ENCODE measurements around the gene FRMD4A.

The FRMD4A gene

DNA sequence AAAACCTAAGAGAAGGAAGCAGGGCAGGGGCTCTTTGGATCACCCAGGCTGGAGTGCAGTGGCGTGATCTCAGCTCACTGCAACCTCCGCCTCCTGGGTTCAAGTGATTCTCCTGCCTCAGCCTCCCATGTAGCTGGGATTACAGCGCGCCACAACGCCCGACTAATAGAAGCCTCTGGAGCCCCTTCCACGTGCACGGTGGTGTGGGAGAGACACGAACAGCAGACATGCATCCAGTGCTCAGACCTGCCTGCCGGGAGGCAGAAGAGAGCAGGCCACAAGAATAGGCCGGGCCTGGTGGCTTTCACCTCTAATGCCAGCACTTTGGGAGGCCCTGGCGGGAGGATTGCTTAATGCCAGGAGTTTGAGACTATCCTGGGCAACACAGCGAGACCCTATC lies 647.7 kb downstream of the FRMD4A start:
- H3K4me1 ChIP-seq (ENCODE audit: insufficient read depth, low read length), result no peaks in the 10 kb centered on the region
- peaks cover 6% of the 10 kb centered on the region; the same call in 1 of the 2 replicates for H3K79me2 ChIP-seq (ENCODE audit: insufficient read depth, low read length)
- H3K36me3 ChIP-seq (ENCODE audit: insufficient read depth, low read length), result peaks cover 71% of the 10 kb centered on the region
- H3K27ac ChIP-seq (ENCODE audit: low read length), result no peak overlapping the region
- DNase-seq (no peak), ATAC-seq (ENCODE audit: insufficient read depth, low read depth) (no peak)
- no peak overlapping the region for H2AFZ ChIP-seq (ENCODE audit: low read depth, low read length)
- no peak overlapping the region for H3K4me2 ChIP-seq (ENCODE audit: insufficient read depth, low read length)
- TF ChIP-seq, protein P1, sequence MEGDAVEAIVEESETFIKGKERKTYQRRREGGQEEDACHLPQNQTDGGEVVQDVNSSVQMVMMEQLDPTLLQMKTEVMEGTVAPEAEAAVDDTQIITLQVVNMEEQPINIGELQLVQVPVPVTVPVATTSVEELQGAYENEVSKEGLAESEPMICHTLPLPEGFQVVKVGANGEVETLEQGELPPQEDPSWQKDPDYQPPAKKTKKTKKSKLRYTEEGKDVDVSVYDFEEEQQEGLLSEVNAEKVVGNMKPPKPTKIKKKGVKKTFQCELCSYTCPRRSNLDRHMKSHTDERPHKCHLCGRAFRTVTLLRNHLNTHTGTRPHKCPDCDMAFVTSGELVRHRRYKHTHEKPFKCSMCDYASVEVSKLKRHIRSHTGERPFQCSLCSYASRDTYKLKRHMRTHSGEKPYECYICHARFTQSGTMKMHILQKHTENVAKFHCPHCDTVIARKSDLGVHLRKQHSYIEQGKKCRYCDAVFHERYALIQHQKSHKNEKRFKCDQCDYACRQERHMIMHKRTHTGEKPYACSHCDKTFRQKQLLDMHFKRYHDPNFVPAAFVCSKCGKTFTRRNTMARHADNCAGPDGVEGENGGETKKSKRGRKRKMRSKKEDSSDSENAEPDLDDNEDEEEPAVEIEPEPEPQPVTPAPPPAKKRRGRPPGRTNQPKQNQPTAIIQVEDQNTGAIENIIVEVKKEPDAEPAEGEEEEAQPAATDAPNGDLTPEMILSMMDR (IDR thresholded peaks at IDR 0.05; ENCODE audit: borderline replicate concordance, extremely low read depth, low read length, poor library complexity, severe bottlenecking), result no peak
- no peak for TF ChIP-seq EZH2 (IDR thresholded peaks at IDR 0.05; ENCODE audit: borderline replicate concordance, low read depth, low read length, severe bottlenecking)
- H3K4me3 ChIP-seq (ENCODE audit: low read depth in 1 of 2, low read length in 2 of 2), result no peak overlapping the region
- 0 out of 2 replicates have a peak, but pooled peaks cover 8% of the 10 kb centered on the region for H4K20me1 ChIP-seq (ENCODE audit: insufficient read depth, low read length)
- no peaks in the 10 kb centered on the region for H3K27me3 ChIP-seq (ENCODE audit: insufficient read depth, low read length, poor library complexity)
- H3K9ac ChIP-seq (ENCODE audit: low read depth, low read length), result no peak overlapping the region
- H3K9me3 ChIP-seq (ENCODE audit: insufficient read depth, low read length, severe bottlenecking), result no peaks in the 10 kb centered on the region

DNA sequence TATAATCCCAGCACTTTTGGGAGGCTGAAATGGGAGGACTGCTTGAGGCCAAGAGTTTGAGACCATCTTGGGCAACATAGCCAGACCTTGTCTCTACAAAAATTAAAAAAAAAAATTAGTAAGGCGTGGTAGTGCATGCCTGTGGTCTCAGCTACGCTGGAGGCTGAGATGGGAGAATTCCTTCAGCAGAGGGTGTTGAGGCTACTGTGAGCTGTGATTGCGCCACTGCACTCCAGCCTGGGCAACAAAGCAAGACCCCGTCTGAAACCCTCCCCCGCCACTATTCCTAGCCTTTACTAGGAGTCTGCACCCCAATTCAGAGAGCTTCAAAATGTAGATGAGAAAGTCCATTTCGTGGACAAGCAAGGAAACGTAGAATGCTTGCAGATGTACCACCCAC lies 648.8 kb downstream of the FRMD4A start:
- Histone ChIP-seq H3K9ac (ENCODE audit: low read depth, low read length) (no peak overlapping the region), H3K4me2 (ENCODE audit: insufficient read depth, low read length) (no peak overlapping the region), H3K9me3 (ENCODE audit: insufficient read depth, low read length, severe bottlenecking) (no peaks in the 10 kb centered on the region), H3K27me3 (ENCODE audit: insufficient read depth, low read length, poor library complexity) (no peaks in the 10 kb centered on the region), H3K36me3 (ENCODE audit: insufficient read depth, low read length) (peaks cover 68% of the 10 kb centered on the region), H3K79me2 (ENCODE audit: insufficient read depth, low read length) (peaks cover 6% of the 10 kb centered on the region; the same call in 1 of the 2 replicates), H2AFZ (ENCODE audit: low read depth, low read length) (no peak overlapping the region), H3K27ac (ENCODE audit: low read length) (no peak overlapping the region), H3K4me1 (ENCODE audit: insufficient read depth, low read length) (no peaks in the 10 kb centered on the region), H3K4me3 (ENCODE audit: low read depth in 1 of 2, low read length in 2 of 2) (no peak overlapping the region), H4K20me1 (ENCODE audit: insufficient read depth, low read length) (0 out of 2 replicates have a peak, but pooled peaks cover 5% of the 10 kb centered on the region)
- TF ChIP-seq, protein P1 (IDR thresholded peaks at IDR 0.05; ENCODE audit: borderline replicate concordance, extremely low read depth, low read length, poor library complexity, severe bottlenecking), result no peak
- no peak for TF ChIP-seq EZH2 (IDR thresholded peaks at IDR 0.05; ENCODE audit: borderline replicate concordance, low read depth, low read length, severe bottlenecking)
- ATAC-seq (ENCODE audit: insufficient read depth, low read depth) (no peak), DNase-seq (no peak)

DNA sequence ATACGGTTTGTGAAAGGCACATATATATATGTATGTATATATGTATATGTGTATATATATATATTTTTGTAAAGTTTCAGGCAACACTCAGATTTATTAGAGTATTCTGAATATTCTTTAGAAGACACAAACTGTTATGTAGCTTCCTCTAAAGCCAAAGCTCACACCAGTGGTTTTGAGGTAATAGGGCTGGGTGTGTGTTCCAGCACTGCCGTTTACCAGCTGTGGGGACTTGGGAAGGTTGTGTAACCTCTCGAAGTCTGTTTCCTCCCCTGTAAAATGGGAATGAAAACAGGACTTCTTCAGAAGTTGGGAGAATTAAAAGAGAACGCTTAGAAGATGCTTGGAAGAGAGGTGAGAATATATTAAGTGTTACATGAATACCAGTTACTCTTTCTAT lies 649.2 kb downstream of the FRMD4A start:
- Histone ChIP-seq H3K4me3 (ENCODE audit: low read depth in 1 of 2, low read length in 2 of 2) (no peak overlapping the region), H4K20me1 (ENCODE audit: insufficient read depth, low read length) (0 out of 2 replicates have a peak, but pooled peaks cover 5% of the 10 kb centered on the region), H3K9me3 (ENCODE audit: insufficient read depth, low read length, severe bottlenecking) (no peaks in the 10 kb centered on the region), H3K36me3 (ENCODE audit: insufficient read depth, low read length) (peaks cover 68% of the 10 kb centered on the region), H3K27ac (ENCODE audit: low read length) (no peak overlapping the region), H3K79me2 (ENCODE audit: insufficient read depth, low read length) (peaks cover 5% of the 10 kb centered on the region; the same call in 1 of the 2 replicates), H3K4me2 (ENCODE audit: insufficient read depth, low read length) (no peak overlapping the region), H3K4me1 (ENCODE audit: insufficient read depth, low read length) (no peaks in the 10 kb centered on the region), H3K9ac (ENCODE audit: low read depth, low read length) (no peak overlapping the region), H2AFZ (ENCODE audit: low read depth, low read length) (no peak overlapping the region), H3K27me3 (ENCODE audit: insufficient read depth, low read length, poor library complexity) (no peaks in the 10 kb centered on the region)
- TF ChIP-seq, protein P1 (IDR thresholded peaks at IDR 0.05; ENCODE audit: borderline replicate concordance, extremely low read depth, low read length, poor library complexity, severe bottlenecking), result no peak
- no peak for TF ChIP-seq EZH2 (IDR thresholded peaks at IDR 0.05; ENCODE audit: borderline replicate concordance, low read depth, low read length, severe bottlenecking)
- no peak for ATAC-seq (ENCODE audit: insufficient read depth, low read depth)
- no peak for DNase-seq
